ENCODE results near the gene PRSS38.
A peak's percentile ranks its signal among the peaks of the same experiment; 100 is the strongest.
"Not testable (repeated sequence)": the region's sequence is repeated elsewhere in the genome, so short reads cannot be mapped to it uniquely, and the experiment has no call there.

Gene PRSS38

GRCh38 chr1:227846265-227846858 lies 30.9 kb downstream of the PRSS38 start:
- DNase-seq: no peak

- DNase-seq: not testable (repeated sequence)
Observed at GRCh38 chr1:227847046-227847445, 31.6 kb downstream of the PRSS38 start.

GRCh38 chr1:227848430-227848932 lies 33.0 kb downstream of the PRSS38 start:
- no peak for DNase-seq

- DNase-seq: no peak
Observed at GRCh38 chr1:227849251-227849650, 33.8 kb downstream of the PRSS38 start.

- no peak for DNase-seq
Observed at GRCh38 chr1:227854189-227854588, 38.7 kb downstream of the PRSS38 start.

GRCh38 chr1:227855687-227856086 lies 40.2 kb downstream of the PRSS38 start:
- no peak for DNase-seq

- no peak for DNase-seq
Observed at GRCh38 chr1:227856147-227856858, 40.8 kb downstream of the PRSS38 start.

- no peak for DNase-seq
Observed at GRCh38 chr1:227864882-227865281, 49.4 kb downstream of the PRSS38 start.

GRCh38 chr1:227869279-227869842 lies 53.9 kb downstream of the PRSS38 start:
- no peak for DNase-seq

- DNase-seq: peak in 1 of 5 donors; percentile 41
Observed at GRCh38 chr1:227869851-227870305, 54.4 kb downstream of the PRSS38 start.

GRCh38 chr1:227870366-227870765 lies 54.9 kb downstream of the PRSS38 start:
- DNase-seq: no peak

GRCh38 chr1:227871892-227872291 lies 56.4 kb downstream of the PRSS38 start:
- DNase-seq: not testable (repeated sequence)

GRCh38 chr1:227877810-227878209 lies 62.3 kb downstream of the PRSS38 start:
- DNase-seq: not testable (repeated sequence)

GRCh38 chr1:227880342-227880924 lies 65.0 kb downstream of the PRSS38 start:
- DNase-seq: no peak

- DNase-seq: peak in 1 of 5 donors; percentile 3
Observed at GRCh38 chr1:227883073-227883520, 67.6 kb downstream of the PRSS38 start.

- DNase-seq: peak in 1 of 5 donors; percentile 5
Observed at GRCh38 chr1:227883641-227884301, 68.3 kb downstream of the PRSS38 start.

- peak in 2 of 5 donors; percentile 1 to 5 for DNase-seq
Observed at GRCh38 chr1:227884370-227885134, 69.1 kb downstream of the PRSS38 start.

GRCh38 chr1:227885135-227885647 lies 69.7 kb downstream of the PRSS38 start:
- DNase-seq: peak in 3 of 5 donors; percentile 10 to 43 (median 19)

- DNase-seq: peak in 1 of 5 donors; percentile 9
Observed at GRCh38 chr1:227885648-227886502, 70.4 kb downstream of the PRSS38 start.

- no peak for DNase-seq
Observed at GRCh38 chr1:227886503-227886961, 71.1 kb downstream of the PRSS38 start.
